HPDE6-E6E7 (cell line): ENCODE measurements around the gene KLHL24.
A peak's percentile ranks its signal among the peaks of the same experiment; 100 is the strongest.
"Not testable (repeated sequence)": the region's sequence is repeated elsewhere in the genome, so short reads cannot be mapped to it uniquely, and the experiment has no call there.

Source experiments
- DNase-seq: peaks from one replicate; pipeline ENCODE4 v3.0.0; 2011; ENCODE audit warnings: missing footprints; ENCODE audit errors: extremely low spot score

Gene KLHL24, protein sequence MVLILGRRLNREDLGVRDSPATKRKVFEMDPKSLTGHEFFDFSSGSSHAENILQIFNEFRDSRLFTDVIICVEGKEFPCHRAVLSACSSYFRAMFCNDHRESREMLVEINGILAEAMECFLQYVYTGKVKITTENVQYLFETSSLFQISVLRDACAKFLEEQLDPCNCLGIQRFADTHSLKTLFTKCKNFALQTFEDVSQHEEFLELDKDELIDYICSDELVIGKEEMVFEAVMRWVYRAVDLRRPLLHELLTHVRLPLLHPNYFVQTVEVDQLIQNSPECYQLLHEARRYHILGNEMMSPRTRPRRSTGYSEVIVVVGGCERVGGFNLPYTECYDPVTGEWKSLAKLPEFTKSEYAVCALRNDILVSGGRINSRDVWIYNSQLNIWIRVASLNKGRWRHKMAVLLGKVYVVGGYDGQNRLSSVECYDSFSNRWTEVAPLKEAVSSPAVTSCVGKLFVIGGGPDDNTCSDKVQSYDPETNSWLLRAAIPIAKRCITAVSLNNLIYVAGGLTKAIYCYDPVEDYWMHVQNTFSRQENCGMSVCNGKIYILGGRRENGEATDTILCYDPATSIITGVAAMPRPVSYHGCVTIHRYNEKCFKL

GRCh38 chr3:183635431-183636220 lies at the start of gene KLHL24:
Gene KLHL24 (plus strand): TSS chr3:183635623. CDS start chr3:183650357, 14,734 bp downstream.
- DNase-seq: peak; percentile 89

- DNase-seq: no peak
Measured at GRCh38 chr3:183586477-183586876, 48.9 kb upstream of the KLHL24 start.

DNA sequence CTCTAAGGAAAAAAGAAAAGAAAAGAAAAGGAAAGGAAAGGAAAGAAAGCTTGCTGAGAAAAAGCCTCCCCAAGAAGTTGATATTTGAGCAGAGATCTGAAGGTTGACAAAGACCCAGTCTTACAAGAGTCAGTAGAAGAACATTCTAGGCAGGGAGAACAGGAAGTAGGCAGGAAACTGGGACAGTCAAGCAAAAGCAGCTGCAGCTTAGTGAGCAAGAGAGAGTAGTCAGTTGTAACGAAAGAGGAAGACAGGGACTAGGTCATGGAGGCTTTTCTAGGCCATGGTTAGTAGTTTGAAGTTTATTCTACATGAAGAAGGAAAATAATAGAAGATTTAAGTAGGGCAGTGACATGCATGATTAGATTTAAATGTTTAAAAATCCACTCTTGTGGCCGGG lies 48.1 kb upstream of the KLHL24 start:
- DNase-seq: no peak

- no peak for DNase-seq
Measured at GRCh38 chr3:183590442-183590841, 45.0 kb upstream of the KLHL24 start.

DNA sequence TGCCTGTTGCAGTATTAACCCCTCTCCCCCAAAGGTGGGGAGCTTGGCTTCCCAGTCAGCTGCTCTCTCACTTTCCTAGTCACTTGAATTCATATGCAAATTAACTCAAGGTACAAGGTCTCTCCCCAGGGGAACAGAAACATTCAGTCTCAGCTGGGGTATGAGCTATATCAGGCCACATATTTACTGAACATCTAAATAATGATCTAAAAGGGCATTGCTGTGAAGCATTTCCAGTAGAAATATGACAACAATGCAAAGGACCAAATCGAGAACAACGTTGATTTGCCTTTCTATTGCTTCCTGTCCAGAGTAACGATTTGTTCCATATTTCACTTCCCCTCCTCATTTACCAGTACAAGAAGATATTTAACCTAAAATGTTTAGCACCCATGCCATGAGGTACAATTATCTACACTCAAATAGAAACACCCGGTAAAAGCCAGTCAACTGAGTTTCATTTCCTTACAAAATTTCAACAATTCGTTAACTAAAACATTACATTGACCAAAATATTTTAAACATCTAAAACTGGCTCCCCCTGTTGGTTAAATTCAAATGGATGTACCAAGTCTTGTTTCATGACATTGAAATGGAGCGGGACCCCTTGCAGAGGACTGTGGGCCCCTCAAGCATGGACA lies 43.4 kb upstream of the KLHL24 start:
- no peak for DNase-seq

DNA sequence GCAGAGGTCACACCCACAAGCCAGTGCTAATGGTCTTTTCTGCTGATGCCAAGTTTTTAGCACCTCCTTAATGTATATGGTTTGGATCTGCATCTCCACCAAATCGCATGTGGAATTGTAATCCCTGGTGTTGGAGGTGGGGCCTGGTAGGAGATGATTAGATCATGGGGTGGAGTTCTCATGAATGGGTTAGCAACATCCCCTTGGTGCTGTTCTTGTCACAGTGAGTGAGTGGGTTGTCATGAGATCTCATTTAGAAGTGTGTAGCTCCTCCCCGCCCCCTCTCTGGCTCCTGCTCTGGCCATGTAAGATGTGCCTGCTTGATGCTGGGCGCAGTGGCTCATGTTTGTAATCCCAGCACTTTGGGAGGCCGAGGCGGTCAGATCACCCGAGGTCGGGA lies 42.6 kb upstream of the KLHL24 start:
- no peak for DNase-seq

DNA sequence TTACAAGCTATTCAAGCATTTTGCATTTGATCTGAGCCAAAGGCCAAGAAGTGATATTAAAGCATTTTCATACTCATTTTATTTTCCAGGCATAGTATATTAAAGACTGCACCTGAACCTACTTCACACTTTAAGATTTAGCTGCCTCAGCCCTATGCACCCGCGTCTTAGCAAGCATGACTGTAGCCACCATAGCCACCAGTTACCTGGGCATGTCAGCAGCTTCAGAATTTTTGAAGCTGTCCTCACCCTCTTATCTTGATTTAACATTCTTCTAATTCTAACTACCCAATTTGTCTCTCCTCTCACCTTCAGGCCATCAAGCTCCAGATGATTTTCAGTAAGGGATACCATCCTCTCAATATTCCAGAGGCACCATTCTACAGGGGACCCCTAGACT lies 40.8 kb upstream of the KLHL24 start:
- DNase-seq: no peak

DNA sequence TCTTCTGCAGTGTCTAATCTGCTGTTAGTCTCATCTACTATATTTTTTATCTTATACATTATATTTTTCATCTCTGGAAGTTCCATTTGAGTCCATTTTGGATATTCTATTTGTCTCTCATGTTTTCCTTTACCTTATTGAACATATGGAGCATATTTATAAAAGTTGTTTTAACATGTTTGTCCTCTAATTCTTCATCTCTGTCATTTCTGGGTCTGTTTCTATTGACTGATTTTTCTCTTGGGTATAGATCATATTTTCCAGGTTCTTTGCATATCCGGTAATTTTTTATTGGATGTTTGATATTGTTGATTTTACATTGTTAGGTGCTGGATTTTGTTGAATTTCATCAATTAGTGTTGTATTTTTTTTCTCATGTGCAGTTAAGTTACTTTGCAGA lies 37.5 kb upstream of the KLHL24 start:
- no peak for DNase-seq

GRCh38 chr3:183611326-183611725 lies 24.1 kb upstream of the KLHL24 start:
- DNase-seq: not testable (repeated sequence)

GRCh38 chr3:183613366-183614285 lies 21.8 kb upstream of the KLHL24 start:
- no peak for DNase-seq

GRCh38 chr3:183618542-183618941 lies 16.9 kb upstream of the KLHL24 start:
- DNase-seq: no peak

DNA sequence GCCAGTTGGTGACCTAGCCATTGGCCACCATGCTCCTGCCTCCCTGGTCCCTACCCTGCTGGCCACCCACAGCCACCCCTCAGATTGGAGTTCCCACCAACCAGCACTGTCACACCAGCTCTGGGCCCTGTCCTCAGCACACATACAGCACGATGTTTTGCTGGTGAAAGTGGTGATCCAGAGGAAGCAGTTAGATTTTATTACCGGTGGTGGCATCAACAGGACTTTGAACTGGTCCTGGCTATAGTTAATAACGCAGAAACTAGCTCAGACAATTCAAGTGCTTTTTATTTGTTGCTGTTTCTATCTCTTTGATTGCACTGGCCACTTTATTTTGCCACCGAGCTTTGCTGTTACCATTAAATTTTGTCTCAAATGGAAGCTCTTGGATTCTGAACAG lies 16.4 kb upstream of the KLHL24 start:
- no peak for DNase-seq

DNA sequence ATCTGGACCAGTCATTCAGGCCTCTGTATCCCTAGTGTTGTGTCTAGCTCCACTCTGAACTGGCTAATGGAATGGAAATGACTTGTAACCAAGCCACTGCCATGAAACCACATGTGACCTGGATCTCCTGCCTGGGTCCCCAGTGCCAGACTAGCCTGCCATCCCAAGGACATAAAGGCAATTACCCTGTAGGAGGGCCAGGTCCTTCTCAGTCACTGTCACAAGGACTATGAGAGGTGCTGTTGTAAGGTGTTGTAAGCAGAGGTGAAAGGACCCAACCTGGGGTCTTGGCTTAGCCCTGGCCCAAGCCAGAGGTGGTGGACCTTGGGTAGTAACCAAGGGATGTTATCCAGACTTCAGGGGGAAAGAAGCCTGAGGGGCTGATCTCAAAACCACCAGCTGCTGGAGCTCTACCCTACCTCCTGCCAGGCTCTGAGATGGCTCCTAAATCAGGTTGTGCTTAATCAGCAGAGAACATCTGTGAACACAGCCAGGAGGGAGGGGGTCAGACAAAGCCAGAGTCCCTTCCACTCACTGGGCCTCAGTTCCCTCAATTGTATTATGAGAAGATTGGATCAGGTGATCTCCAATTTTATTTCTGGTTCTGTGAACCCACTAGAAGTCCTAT lies 15.7 kb upstream of the KLHL24 start:
- no peak for DNase-seq

- no peak for DNase-seq
Measured at GRCh38 chr3:183620252-183620628, 15.2 kb upstream of the KLHL24 start.

DNA sequence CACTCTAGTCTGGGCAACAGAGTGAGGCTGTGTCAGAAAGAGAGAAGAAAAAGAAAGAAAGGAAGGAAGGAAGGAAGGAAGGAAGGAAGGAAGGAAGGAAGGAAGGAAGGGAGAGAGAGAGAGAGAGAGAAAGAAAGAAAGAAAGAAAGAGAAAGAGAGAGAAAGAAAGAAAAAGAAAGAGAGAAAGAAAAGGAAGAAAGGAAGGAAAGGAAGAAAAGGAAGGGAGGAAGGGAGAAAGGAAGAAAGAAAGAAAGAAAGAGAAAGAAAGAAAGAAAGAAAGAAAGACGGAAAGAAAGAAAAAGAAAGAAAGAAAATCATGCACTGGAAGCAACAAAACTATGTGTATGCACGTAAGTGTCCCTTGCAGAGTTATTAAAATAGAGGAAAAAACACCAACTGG lies 12.9 kb upstream of the KLHL24 start:
- DNase-seq: not testable (repeated sequence)

- DNase-seq: no peak
Measured at GRCh38 chr3:183626877-183627594, 8.4 kb upstream of the KLHL24 start.

GRCh38 chr3:183629546-183630301 lies 5.7 kb upstream of the KLHL24 start:
- no peak for DNase-seq

DNA sequence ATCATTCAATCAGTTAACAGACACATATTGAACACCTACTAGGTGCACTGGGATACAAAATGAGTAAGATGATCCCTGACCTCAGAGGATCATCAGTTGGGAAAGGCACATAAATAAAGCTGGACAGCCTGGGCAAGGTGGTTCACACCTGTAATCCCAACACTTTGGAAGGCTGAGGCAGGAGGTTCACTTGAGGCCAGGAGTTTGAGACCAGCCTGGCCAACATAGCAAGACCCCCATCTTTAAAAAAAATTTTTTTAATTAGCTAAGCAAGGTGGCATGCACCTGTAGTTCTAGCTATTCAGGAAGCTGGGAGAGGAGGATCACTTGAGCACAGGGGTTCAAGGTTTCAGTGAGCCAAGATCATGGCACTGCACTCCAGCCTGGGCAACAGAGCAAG lies 3.7 kb upstream of the KLHL24 start:
- DNase-seq: no peak

- not testable (repeated sequence) for DNase-seq
Measured at GRCh38 chr3:183632725-183633124, 2.7 kb upstream of the KLHL24 start.
